IMR-90 (cell line): Measurements from ENCODE around the gene CLDN2.

Source experiments
- BHLHE40 ChIP-seq: fragments of 150-350 bp; IDR thresholded peaks from 2 replicates; pipeline ENCODE4 v1.6.1; 2016; ENCODE audit warnings: mild to moderate bottlenecking, low read depth, low read length
- CTCF ChIP-seq: conservative IDR thresholded peaks from 2 replicates; pipeline ENCODE4 v1.5.1; 2012; ENCODE audit warnings: mild to moderate bottlenecking, low read depth, low read length, improper control_type of control experiment
- MXI1 ChIP-seq: IDR thresholded peaks from 2 replicates; pipeline ENCODE4 v1.6.1; 2012; ENCODE audit warnings: low read depth, mild to moderate bottlenecking, low read length, moderate library complexity, borderline replicate concordance
- POLR2A ChIP-seq: IDR thresholded peaks from 2 replicates; pipeline ENCODE4 v1.6.1; 2012; ENCODE audit warnings: mild to moderate bottlenecking, low read depth, low read length
- RFX5 ChIP-seq: IDR thresholded peaks from 2 replicates; pipeline ENCODE4 v1.8.0; 2012; ENCODE audit warnings: low read depth, mild to moderate bottlenecking, low read length, moderate library complexity
- SMC3 ChIP-seq: fragments of 150-350 bp; IDR thresholded peaks from 2 replicates; pipeline ENCODE4 v1.6.1; 2016; ENCODE audit warnings: low read depth, mild to moderate bottlenecking, antibody characterized with exemption, low read length, moderate library complexity

DNA sequence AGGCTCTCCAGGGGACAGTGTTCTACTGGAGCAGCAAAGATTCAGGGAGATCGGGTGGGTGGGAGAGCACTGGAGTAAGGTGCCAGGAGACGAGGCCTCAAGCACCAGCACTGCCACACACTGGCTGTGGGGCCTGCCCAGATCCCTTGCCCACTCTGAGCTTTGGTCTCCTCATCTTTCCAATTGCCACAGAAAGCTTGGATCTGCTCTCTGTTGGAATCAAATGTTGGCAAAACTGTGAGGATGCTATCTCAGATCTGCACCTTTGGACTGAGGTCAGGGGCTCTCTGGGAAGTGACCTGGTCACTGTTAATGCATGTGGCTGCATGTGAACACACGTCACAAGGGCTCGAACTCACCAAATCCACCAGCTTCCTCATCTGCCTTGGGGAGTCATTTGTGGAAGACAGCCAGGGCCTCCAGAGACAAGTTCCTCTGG, 18.4 kb upstream of the CLDN2 start:
- TF ChIP-seq CTCF (no peak), MXI1 (no peak), BHLHE40 (no peak), POLR2A (no peak), SMC3 (no peak), RFX5 (no peak)
